ENCODE data around the gene DNAI4.

DNA sequence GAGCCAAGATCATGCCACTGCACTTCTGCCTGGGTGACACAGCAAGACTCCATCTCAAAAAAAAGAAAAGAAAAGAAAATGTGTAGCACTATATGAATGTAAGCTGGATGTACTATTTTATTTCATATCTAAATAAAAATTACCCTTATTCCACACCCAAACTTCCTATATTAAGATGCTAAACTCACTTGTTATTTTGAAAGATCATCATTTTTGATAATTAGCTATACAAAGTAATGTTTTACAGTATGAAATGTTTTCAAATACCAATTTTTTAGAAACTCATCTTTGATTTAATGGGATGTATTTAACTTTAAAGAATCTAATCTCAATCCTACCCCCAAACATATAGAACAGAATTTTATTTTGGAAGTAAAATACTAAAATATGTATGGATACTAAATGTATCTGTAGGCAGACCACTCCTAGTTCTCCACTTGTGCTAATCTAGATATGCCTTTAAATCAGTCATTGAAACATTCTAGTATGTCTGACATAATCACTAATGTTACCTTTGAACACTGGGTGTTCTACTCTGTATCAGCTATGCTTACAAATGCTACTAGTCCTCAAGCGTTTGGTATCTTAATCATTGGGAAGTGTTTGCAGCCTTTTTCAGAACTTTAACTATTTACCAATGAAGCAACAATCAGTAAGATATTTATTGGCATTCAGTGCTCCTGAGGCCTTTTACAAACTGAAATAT lies 13.0 kb upstream of the DNAI4 start:
- TF ChIP-seq, protein P1, sequence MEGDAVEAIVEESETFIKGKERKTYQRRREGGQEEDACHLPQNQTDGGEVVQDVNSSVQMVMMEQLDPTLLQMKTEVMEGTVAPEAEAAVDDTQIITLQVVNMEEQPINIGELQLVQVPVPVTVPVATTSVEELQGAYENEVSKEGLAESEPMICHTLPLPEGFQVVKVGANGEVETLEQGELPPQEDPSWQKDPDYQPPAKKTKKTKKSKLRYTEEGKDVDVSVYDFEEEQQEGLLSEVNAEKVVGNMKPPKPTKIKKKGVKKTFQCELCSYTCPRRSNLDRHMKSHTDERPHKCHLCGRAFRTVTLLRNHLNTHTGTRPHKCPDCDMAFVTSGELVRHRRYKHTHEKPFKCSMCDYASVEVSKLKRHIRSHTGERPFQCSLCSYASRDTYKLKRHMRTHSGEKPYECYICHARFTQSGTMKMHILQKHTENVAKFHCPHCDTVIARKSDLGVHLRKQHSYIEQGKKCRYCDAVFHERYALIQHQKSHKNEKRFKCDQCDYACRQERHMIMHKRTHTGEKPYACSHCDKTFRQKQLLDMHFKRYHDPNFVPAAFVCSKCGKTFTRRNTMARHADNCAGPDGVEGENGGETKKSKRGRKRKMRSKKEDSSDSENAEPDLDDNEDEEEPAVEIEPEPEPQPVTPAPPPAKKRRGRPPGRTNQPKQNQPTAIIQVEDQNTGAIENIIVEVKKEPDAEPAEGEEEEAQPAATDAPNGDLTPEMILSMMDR (IDR thresholded peaks at IDR 0.05 in 8 of 11, conservative IDR thresholded peaks at IDR 0.05 in 3 of 11) = no peak
- TF ChIP-seq POLR2A (IDR thresholded peaks at IDR 0.05) = no peak
- TF ChIP-seq POLR2AphosphoS5 (IDR thresholded peaks at IDR 0.05) = no peak

Data from spleen (tissue), 7 donors.